HG02763 (cell line): ENCODE measurements around the gene SLC29A3.

Source experiments
- ATAC-seq: cut with Tn5 transposase; IDR thresholded peaks from one replicate; pipeline ENCODE4 v1.9.1; 2021; ENCODE audit warnings: mild to moderate bottlenecking, moderate library complexity; ENCODE audit not compliant: unreplicated experiment

SLC29A3 gene

DNA sequence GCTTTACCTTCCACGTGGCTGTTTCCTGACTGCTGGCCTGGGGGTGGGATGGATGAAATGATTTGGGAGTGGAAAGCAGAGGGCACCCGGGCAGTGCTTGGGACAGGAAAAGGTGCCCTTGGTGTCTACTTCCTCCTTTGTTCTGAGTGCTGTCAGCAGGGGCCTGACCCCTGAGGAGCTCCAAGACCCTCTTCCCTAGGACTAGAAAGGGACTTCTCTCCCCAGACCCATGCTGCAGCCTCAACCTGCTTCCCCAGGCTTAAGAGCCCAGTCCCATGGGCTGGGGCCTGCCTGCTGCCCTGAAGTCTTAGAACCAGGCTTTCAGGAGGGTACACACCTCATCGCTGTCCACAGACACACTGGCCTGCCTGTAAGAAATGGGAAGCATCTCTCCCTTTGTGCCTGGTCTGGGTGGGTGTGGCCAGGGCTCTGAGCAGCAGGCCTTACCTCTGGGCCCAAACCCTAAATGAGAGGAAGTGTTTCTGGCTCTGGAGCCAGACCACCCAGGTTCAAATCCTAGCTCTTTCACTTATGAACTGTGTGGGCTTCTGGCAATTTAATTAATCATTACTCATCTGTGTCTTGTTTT is 90.6 kb downstream of the SLC29A3 start:
- no peak for ATAC-seq
